ENCODE results near the gene GRIA4. TPM values are rescaled to one million over a fixed set of nuclear protein-coding genes. Genes with fewer than 3 reads are reported as not detected.

The GRIA4 gene
- polyA plus RNA-seq, 3 donors, result not detected

GRCh38 chr11:105705786-105706530 lies 96.1 kb downstream of the GRIA4 start:
- Histone ChIP-seq H3K79me2 (ENCODE audit: insufficient read depth, low read length) (no peaks in the 10 kb centered on the region), H2AFZ (ENCODE audit: insufficient read depth, low read depth, low read length, poor library complexity, severe bottlenecking) (no peak overlapping the region), H3K4me1 (ENCODE audit: control insufficient read depth in 1 of 2, insufficient read depth in 2 of 2, low read length in 2 of 2) (no peaks in the 10 kb centered on the region), H4K20me1 (ENCODE audit: insufficient read depth, low read length) (no peaks in the 10 kb centered on the region), H3K9ac (ENCODE audit: insufficient read depth, low read length, poor library complexity, severe bottlenecking) (no peak overlapping the region), H3K27ac (ENCODE audit: low read depth in 1 of 2, low read length in 2 of 2) (no peak overlapping the region), H3K27me3 (ENCODE audit: control insufficient read depth in 2 of 2, insufficient read depth in 2 of 2, low read length in 2 of 2) (no peaks in the 10 kb centered on the region), H3K4me3 (replicated peaks in 1 of 3; ENCODE audit: low read depth in 2 of 3, low read length in 3 of 3) (no peak overlapping the region), H3K4me2 (replicated peaks; ENCODE audit: extremely low read depth, low read length, poor library complexity, severe bottlenecking) (no peak overlapping the region), H3K9me3 (replicated peaks in 1 of 2; ENCODE audit: control insufficient read depth in 1 of 2, insufficient read depth in 1 of 2, low read length in 2 of 2) (no peaks in the 10 kb centered on the region), H3K36me3 (replicated peaks in 1 of 2; ENCODE audit: control insufficient read depth in 1 of 2, insufficient read depth in 2 of 2, low read length in 2 of 2) (no peaks in the 10 kb centered on the region)
- DNase-seq, result no peak
- no peak overlapping the region for H3K4me3 Mint-ChIP-seq
- H3K4me1 Mint-ChIP-seq, result no peaks in the 10 kb centered on the region
- H3K9me3 Mint-ChIP-seq, result peaks cover 0 to 6% (median 0%) of the 10 kb centered on the region in 7 donors
- H3K27me3 Mint-ChIP-seq (ENCODE audit: low read depth in 3 of 3), result no peaks in the 10 kb centered on the region
- intact Hi-C loops (cut with micrococcal nuclease), result no loop called here
- 100% methylated on average over 1 of the region's 2 CpGs for WGBS (ENCODE audit: insufficient coverage)
- TF ChIP-seq CTCF (IDR thresholded peaks at IDR 0.05), result no peak
- H3K27ac Mint-ChIP-seq, result no peak overlapping the region
- no peaks in the 10 kb centered on the region for H3K36me3 Mint-ChIP-seq

- Histone ChIP-seq H4K20me1 (ENCODE audit: insufficient read depth, low read length) (no peaks in the 10 kb centered on the region), H3K4me3 (replicated peaks in 1 of 3; ENCODE audit: low read depth in 2 of 3, low read length in 3 of 3) (no peak overlapping the region), H3K4me2 (replicated peaks; ENCODE audit: extremely low read depth, low read length, poor library complexity, severe bottlenecking) (no peak overlapping the region), H3K79me2 (ENCODE audit: insufficient read depth, low read length) (no peaks in the 10 kb centered on the region), H3K27ac (ENCODE audit: low read depth in 1 of 2, low read length in 2 of 2) (no peak overlapping the region), H3K9me3 (replicated peaks in 1 of 2; ENCODE audit: control insufficient read depth in 1 of 2, insufficient read depth in 1 of 2, low read length in 2 of 2) (no peaks in the 10 kb centered on the region), H2AFZ (ENCODE audit: insufficient read depth, low read depth, low read length, poor library complexity, severe bottlenecking) (no peak overlapping the region), H3K9ac (ENCODE audit: insufficient read depth, low read length, poor library complexity, severe bottlenecking) (no peak overlapping the region), H3K4me1 (ENCODE audit: control insufficient read depth in 1 of 2, insufficient read depth in 2 of 2, low read length in 2 of 2) (no peaks in the 10 kb centered on the region), H3K27me3 (ENCODE audit: control insufficient read depth in 2 of 2, insufficient read depth in 2 of 2, low read length in 2 of 2) (no peaks in the 10 kb centered on the region), H3K36me3 (replicated peaks in 1 of 2; ENCODE audit: control insufficient read depth in 1 of 2, insufficient read depth in 2 of 2, low read length in 2 of 2) (no peaks in the 10 kb centered on the region)
- 83% methylated on average over 2 of the region's 5 CpGs for WGBS (ENCODE audit: insufficient coverage)
- Mint-ChIP-seq H3K9me3 (peaks cover 0 to 3% (median 0%) of the 10 kb centered on the region in 7 donors), H3K27ac (no peak overlapping the region), H3K4me3 (no peak overlapping the region), H3K27me3 (ENCODE audit: low read depth in 3 of 3) (no peaks in the 10 kb centered on the region), H3K4me1 (no peaks in the 10 kb centered on the region), H3K36me3 (no peaks in the 10 kb centered on the region)
- no peak for DNase-seq
- no peak for TF ChIP-seq CTCF (IDR thresholded peaks at IDR 0.05)
- intact Hi-C loops (cut with micrococcal nuclease), result no loop called here
These were observed 103.2 kb downstream of the GRIA4 start for GRCh38 chr11:105713106-105713505.
